Measurements from ENCODE around the gene TRAPPC8.

The TRAPPC8 gene

GRCh38 chr18:31857526-31858106 is 85.3 kb downstream of the TRAPPC8 start:
- Histone ChIP-seq H3K4me3 (ENCODE audit: low read depth, low read length) (no peak overlapping the region), H3K4me1 (no peaks in the 10 kb centered on the region), H3K36me3 (ENCODE audit: control insufficient read depth, insufficient read depth, low read length) (no peaks in the 10 kb centered on the region), H3K4me2 (ENCODE audit: low read length) (no peak overlapping the region), H3K27me3 (ENCODE audit: control insufficient read depth, insufficient read depth, low read length) (no peaks in the 10 kb centered on the region), H3K27ac (no peak overlapping the region), H3K9ac (no peak overlapping the region), H3K79me2 (no peaks in the 10 kb centered on the region), H3K9me3 (ENCODE audit: control insufficient read depth, low read length) (no peaks in the 10 kb centered on the region), H2AFZ (no peak overlapping the region)
- no peak for TF ChIP-seq CTCF (IDR thresholded peaks at IDR 0.05)

GRCh38 chr18:31850844-31851243 is 92.1 kb downstream of the TRAPPC8 start:
- Histone ChIP-seq H3K36me3 (ENCODE audit: control insufficient read depth, insufficient read depth, low read length) (no peaks in the 10 kb centered on the region), H3K4me1 (no peaks in the 10 kb centered on the region), H3K27me3 (ENCODE audit: control insufficient read depth, insufficient read depth, low read length) (no peaks in the 10 kb centered on the region), H3K9me3 (ENCODE audit: control insufficient read depth, low read length) (no peaks in the 10 kb centered on the region), H3K9ac (no peak overlapping the region), H3K79me2 (no peaks in the 10 kb centered on the region), H3K4me3 (ENCODE audit: low read depth, low read length) (no peak overlapping the region), H2AFZ (no peak overlapping the region), H3K4me2 (ENCODE audit: low read length) (no peak overlapping the region), H3K27ac (no peak overlapping the region)
- TF ChIP-seq CTCF (IDR thresholded peaks at IDR 0.05): no peak

GRCh38 chr18:31840499-31840898 is 102.4 kb downstream of the TRAPPC8 start:
- Histone ChIP-seq H2AFZ (no peak overlapping the region), H3K36me3 (ENCODE audit: control insufficient read depth, insufficient read depth, low read length) (no peaks in the 10 kb centered on the region), H3K9me3 (ENCODE audit: control insufficient read depth, low read length) (no peaks in the 10 kb centered on the region), H3K4me2 (ENCODE audit: low read length) (no peak overlapping the region), H3K4me3 (ENCODE audit: low read depth, low read length) (no peak overlapping the region), H3K4me1 (no peaks in the 10 kb centered on the region), H3K79me2 (no peaks in the 10 kb centered on the region), H3K27ac (no peak overlapping the region), H3K27me3 (ENCODE audit: control insufficient read depth, insufficient read depth, low read length) (no peaks in the 10 kb centered on the region), H3K9ac (no peak overlapping the region)
- no peak for TF ChIP-seq CTCF (IDR thresholded peaks at IDR 0.05)

- Histone ChIP-seq H3K36me3 (ENCODE audit: control insufficient read depth, insufficient read depth, low read length) (no peaks in the 10 kb centered on the region), H3K27me3 (ENCODE audit: control insufficient read depth, insufficient read depth, low read length) (no peaks in the 10 kb centered on the region), H3K79me2 (no peaks in the 10 kb centered on the region)
Observed at GRCh38 chr18:31837879-31838278, 105.0 kb downstream of the TRAPPC8 start.

More at GRCh38 chr18:31837879-31838278, 105.0 kb downstream of the TRAPPC8 start:
- Histone ChIP-seq H2AFZ (no peak overlapping the region), H3K27ac (no peak overlapping the region), H3K4me2 (ENCODE audit: low read length) (no peak overlapping the region), H3K4me1 (no peaks in the 10 kb centered on the region), H3K9ac (no peak overlapping the region), H3K4me3 (ENCODE audit: low read depth, low read length) (no peak overlapping the region), H3K9me3 (ENCODE audit: control insufficient read depth, low read length) (no peaks in the 10 kb centered on the region)
- no peak for TF ChIP-seq CTCF (IDR thresholded peaks at IDR 0.05)
